GM21381 (cell line): ENCODE results near the gene PTBP3.

Source experiments
- ATAC-seq: cut with Tn5 transposase; IDR thresholded peaks from one replicate; pipeline ENCODE4 v1.9.1; 2021; ENCODE audit warnings: mild to moderate bottlenecking, moderate library complexity; ENCODE audit not compliant: unreplicated experiment

PTBP3 gene

GRCh38 chr9:112173489-112174221 lies 159.8 kb downstream of the PTBP3 start:
- ATAC-seq, result no peak

DNA sequence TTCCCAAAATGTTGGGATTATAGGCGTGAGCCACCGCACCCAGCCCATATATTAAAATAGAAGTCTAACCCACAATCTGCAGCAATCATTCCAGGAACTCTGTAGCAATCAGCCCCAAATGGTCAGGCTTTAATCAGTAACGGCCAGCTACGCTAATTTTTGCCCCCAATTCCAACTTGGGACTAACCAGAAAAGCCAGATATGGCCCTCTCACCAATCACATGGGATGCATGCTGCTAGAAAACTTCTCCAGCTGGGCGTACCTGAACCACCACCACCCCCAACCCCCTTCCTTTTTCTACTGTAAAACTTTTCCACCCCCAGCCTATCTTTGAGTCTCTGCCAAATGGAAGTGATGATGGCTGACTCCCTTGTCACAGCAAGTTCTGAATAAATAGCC lies 162.5 kb downstream of the PTBP3 start:
- ATAC-seq, result no peak

DNA sequence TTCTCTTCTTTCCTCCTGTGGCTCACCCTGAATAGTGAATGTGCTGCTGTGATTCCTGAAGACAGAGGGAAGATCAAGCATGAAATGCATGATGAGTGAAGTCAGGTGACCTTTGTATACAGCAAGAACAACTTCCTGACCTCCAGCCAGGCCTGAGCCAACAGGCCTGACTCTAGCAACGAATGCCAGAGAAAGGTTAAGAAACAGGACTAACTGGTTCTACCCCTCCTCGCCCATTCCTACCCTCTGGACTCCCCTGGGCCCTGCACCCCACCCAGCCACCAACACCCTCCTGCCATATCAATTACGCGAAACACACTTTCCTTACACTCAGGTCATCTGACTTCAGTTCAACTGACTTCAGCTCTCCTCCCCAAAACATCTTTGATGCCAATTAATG lies 163.2 kb downstream of the PTBP3 start:
- ATAC-seq, result no peak

- no peak for ATAC-seq
These were observed 164.1 kb downstream of the PTBP3 start for GRCh38 chr9:112169368-112169767.

DNA sequence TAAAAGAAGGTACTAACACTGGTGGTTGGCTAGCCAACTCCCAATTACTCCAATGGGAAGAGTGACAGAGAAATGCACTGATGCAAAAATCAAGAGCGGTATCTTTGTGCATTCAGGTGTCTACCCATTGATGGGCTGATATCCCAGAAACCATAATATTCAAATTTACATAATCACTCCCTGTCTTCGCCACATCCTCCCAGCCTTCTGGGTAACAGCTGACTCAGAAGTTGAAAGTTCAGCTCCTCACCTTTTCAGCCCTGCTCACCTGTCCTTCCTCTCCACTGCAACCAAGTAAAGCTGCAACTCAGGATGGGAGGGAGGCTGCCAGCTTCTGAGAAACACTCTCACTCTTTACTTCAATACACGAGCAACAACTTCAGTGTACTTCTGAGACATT lies 165.2 kb downstream of the PTBP3 start:
- ATAC-seq, result no peak
